Measurements from ENCODE around the gene FAM200B.

GRCh38 chr4:15707363-15707715, 25.7 kb downstream of the FAM200B start:
- TF ChIP-seq, protein P1, sequence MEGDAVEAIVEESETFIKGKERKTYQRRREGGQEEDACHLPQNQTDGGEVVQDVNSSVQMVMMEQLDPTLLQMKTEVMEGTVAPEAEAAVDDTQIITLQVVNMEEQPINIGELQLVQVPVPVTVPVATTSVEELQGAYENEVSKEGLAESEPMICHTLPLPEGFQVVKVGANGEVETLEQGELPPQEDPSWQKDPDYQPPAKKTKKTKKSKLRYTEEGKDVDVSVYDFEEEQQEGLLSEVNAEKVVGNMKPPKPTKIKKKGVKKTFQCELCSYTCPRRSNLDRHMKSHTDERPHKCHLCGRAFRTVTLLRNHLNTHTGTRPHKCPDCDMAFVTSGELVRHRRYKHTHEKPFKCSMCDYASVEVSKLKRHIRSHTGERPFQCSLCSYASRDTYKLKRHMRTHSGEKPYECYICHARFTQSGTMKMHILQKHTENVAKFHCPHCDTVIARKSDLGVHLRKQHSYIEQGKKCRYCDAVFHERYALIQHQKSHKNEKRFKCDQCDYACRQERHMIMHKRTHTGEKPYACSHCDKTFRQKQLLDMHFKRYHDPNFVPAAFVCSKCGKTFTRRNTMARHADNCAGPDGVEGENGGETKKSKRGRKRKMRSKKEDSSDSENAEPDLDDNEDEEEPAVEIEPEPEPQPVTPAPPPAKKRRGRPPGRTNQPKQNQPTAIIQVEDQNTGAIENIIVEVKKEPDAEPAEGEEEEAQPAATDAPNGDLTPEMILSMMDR (IDR thresholded peaks at IDR 0.05; ENCODE audit: low read depth, low read length) = no peak
- no peak for TF ChIP-seq MAX (IDR thresholded peaks at IDR 0.05; ENCODE audit: low read depth, low read length)
- TF ChIP-seq POLR2A (IDR thresholded peaks at IDR 0.05; ENCODE audit: extremely low read depth, insufficient read length) = no peak
- no peak for TF ChIP-seq MYC (IDR thresholded peaks at IDR 0.05; ENCODE audit: low read depth, low read length)

Data from NB4 (cell line).